Subcutaneous adipose tissue (tissue), 4 donors: ENCODE data around the gene SOX8. TPM values are rescaled to one million over a fixed set of nuclear protein-coding genes. Genes with fewer than 3 reads are reported as not detected.

Experiments
- CTCF ChIP-seq: fragments of 450-650 bp; IDR thresholded peaks from one replicate; pipeline ENCODE4 v1.5.1; 2016; ENCODE audit warnings: low read depth, mild to moderate bottlenecking, control low read depth, antibody characterized with exemption, moderate library complexity
- total RNA-seq, 4 donors: library from RNA; depleted of rRNA; stranded (reverse); fragments of >200 nt; gene quantifications; one replicate each; pipeline ENCODE4 v1.1.0, GENCODE V29; 2016

Gene SOX8
- total RNA-seq, 4 donors from 2014 or later, result 1.0 TPM; not detected in 3

GRCh38 chr16:995087-995486 is 13.5 kb downstream of the SOX8 start:
- no peak for TF ChIP-seq CTCF

- no peak for TF ChIP-seq CTCF
Observed at GRCh38 chr16:995783-996182, 14.2 kb downstream of the SOX8 start.

- no peak for TF ChIP-seq CTCF
Observed at GRCh38 chr16:996681-997080, 15.1 kb downstream of the SOX8 start.

- no peak for TF ChIP-seq CTCF
Observed at GRCh38 chr16:997440-998051, 16.0 kb downstream of the SOX8 start.

GRCh38 chr16:998211-998610 is 16.6 kb downstream of the SOX8 start:
- TF ChIP-seq CTCF, result no peak

- TF ChIP-seq CTCF, result no peak
Observed at GRCh38 chr16:998615-999014, 17.0 kb downstream of the SOX8 start.

GRCh38 chr16:999677-1000076 is 18.1 kb downstream of the SOX8 start:
- TF ChIP-seq CTCF, result no peak
